HCT116 (cell line): ENCODE data around the gene DNM1L. TPM values are rescaled to one million over a fixed set of nuclear protein-coding genes. Genes with fewer than 3 reads are reported as not detected.

Experiments used
- ATAC-seq: fragments of 200-7000 bp; cut with Tn5 transposase; 2 replicates; pipeline ENCODE4 v1.9.1; 2020; ENCODE audit warnings: mild to moderate bottlenecking, moderate library complexity
- BruUV-seq: library from RNA; stranded (reverse); fragments of 400-500 nt; replicated peaks from 2 replicates; lab custom pipeline; 2021; lab: Mats Ljungman, UMichigan
- CTCF ChIA-PET: fragments of 300-600 bp; sonication (Branson Sonifier 250); formaldehyde crosslinking; loops from one replicate; lab custom pipeline; 2021; ENCODE audit warnings: antibody characterized with exemption; lab: Charles Lee
- POLR2A ChIA-PET: fragments of 300-600, 350-600 bp; sonication (Branson Sonifier 250); formaldehyde crosslinking; loops from one replicate; lab custom pipeline; 2021; ENCODE audit warnings: antibody characterized with exemption; lab: Charles Lee
- RAD21 ChIA-PET, 2 experiments: fragments of 300-600 bp; sonication (Branson Sonifier 250); formaldehyde crosslinking; loops; one replicate each; lab custom pipeline; 2023; ENCODE audit warnings: low total read pairs in 2 of 2; ENCODE audit not compliant: uncharacterized antibody in 2 of 2, unreplicated experiment in 2 of 2, low non-redundant PET in 1 of 2; lab: Charles Lee
- DNase-seq: peaks from one replicate; pipeline ENCODE4 v3.0.0-alpha.2; 2010; ENCODE audit warnings: low read depth, low spot score
- H2AFZ ChIP-seq: fragments of 200-600 bp; shearing (Covaris generic), sonication (generic); 2 replicates; pipeline ENCODE4 v1.6.1; 2017; ENCODE audit warnings: low read depth, mixed run types, mixed read lengths, antibody characterized with exemption, low read length; ENCODE audit not compliant: poor library complexity, severe bottlenecking
- H3K27ac ChIP-seq: 2 replicates; pipeline ENCODE4 v1.5.1; 2012; ENCODE audit warnings: low read depth, low read length
- H3K27me3 ChIP-seq: fragments of 200-600 bp; sonication (generic); 2 replicates; pipeline ENCODE4 v1.6.1; 2016; ENCODE audit warnings: mixed run types, low read length, mixed read lengths; ENCODE audit not compliant: insufficient read depth
- H3K36me3 ChIP-seq, 2 experiments: fragments of 200-500 bp in 1 of 2; fragments of 200-600 bp in 1 of 2; sonication (Bioruptor generic) in 1 of 2; sonication (generic) in 1 of 2; 2 replicates each; pipeline versions ENCODE4 v1.5.1 to v1.6.1; 2014 to 2016; ENCODE audit warnings: low read length in 2 of 2, inconsistent platforms in 1 of 2, mixed read lengths in 1 of 2, mixed run types in 1 of 2; ENCODE audit not compliant: insufficient read depth in 2 of 2, control insufficient read depth in 1 of 2
- H3K4me1 ChIP-seq, 2 experiments: fragments of 200-600 bp in 1 of 2; sonication (generic) in 1 of 2; 2 replicates each; pipeline versions ENCODE4 v1.5.1 to v1.6.1; 2012 to 2017; ENCODE audit warnings: low read length in 2 of 2, inconsistent platforms in 1 of 2, mild to moderate bottlenecking in 1 of 2, mixed read lengths in 1 of 2, mixed run types in 1 of 2, moderate library complexity in 1 of 2; ENCODE audit not compliant: insufficient read depth in 2 of 2, control insufficient read depth in 1 of 2
- H3K4me2 ChIP-seq: fragments of 200-600 bp; sonication (generic); 2 replicates; pipeline ENCODE4 v1.6.1; 2017; ENCODE audit warnings: mixed run types, low read length, mixed read lengths
- H3K4me3 ChIP-seq, 2 experiments: fragments of 200-600 bp in 1 of 2; sonication (generic) in 1 of 2; replicated peaks in 1 of 2; 2 replicates each; pipeline ENCODE4 v1.5.1; 2011 to 2016; ENCODE audit warnings: low read length in 2 of 2, control low read depth in 1 of 2, low read depth in 1 of 2, mild to moderate bottlenecking in 1 of 2, mixed read lengths in 1 of 2, mixed run types in 1 of 2
- H3K79me2 ChIP-seq: fragments of 200-600 bp; sonication (generic); 2 replicates; pipeline ENCODE4 v1.6.1; 2017; ENCODE audit warnings: mild to moderate bottlenecking, mixed run types, low read length, moderate library complexity, mixed read lengths; ENCODE audit not compliant: insufficient read depth
- H3K9ac ChIP-seq: fragments of 200-600 bp; sonication (generic); 2 replicates; pipeline ENCODE4 v1.6.1; 2016; ENCODE audit warnings: low read length, mixed read lengths
- H3K9me2 ChIP-seq: fragments of 200-600 bp; sonication (generic), shearing (Covaris generic); 2 replicates; pipeline ENCODE4 v1.6.1; 2017; ENCODE audit warnings: mixed run types, mild to moderate bottlenecking, moderate library complexity; ENCODE audit not compliant: insufficient read depth
- H3K9me3 ChIP-seq, 2 experiments: fragments of 200-500 bp in 1 of 2; fragments of 200-600 bp in 1 of 2; sonication (Bioruptor generic) in 1 of 2; sonication (generic) in 1 of 2; 2 replicates each; pipeline ENCODE4 v1.6.1; 2014 to 2017; ENCODE audit warnings: low read length in 2 of 2, mixed read lengths in 2 of 2, inconsistent platforms in 1 of 2, low read depth in 1 of 2, mild to moderate bottlenecking in 1 of 2, mixed run types in 1 of 2, moderate library complexity in 1 of 2; ENCODE audit not compliant: control insufficient read depth in 1 of 2, insufficient read depth in 1 of 2
- H4K20me1 ChIP-seq: fragments of 200-600 bp; sonication (generic), shearing (Covaris generic); 2 replicates; pipeline ENCODE4 v1.6.1; 2017; ENCODE audit warnings: mixed run types, mild to moderate bottlenecking, moderate library complexity; ENCODE audit not compliant: insufficient read depth
- CBX3 ChIP-seq: IDR thresholded peaks from 2 replicates; pipeline ENCODE4 v1.6.1; 2012; ENCODE audit warnings: low read depth
- CTCF ChIP-seq, 3 experiments: fragments of 200-600 bp in 1 of 3; sonication (generic) in 1 of 3; IDR thresholded peaks in 2 of 3; conservative IDR thresholded peaks in 1 of 3; 2 replicates each; pipeline ENCODE4 v1.5.1; 2012 to 2017; ENCODE audit warnings: low read depth in 2 of 3, low read length in 2 of 3, antibody characterized with exemption in 1 of 3, borderline replicate concordance in 1 of 3, control low read depth in 1 of 3, mild to moderate bottlenecking in 1 of 3, mixed read lengths in 1 of 3, mixed run types in 1 of 3, moderate library complexity in 1 of 3; ENCODE audit not compliant: insufficient read depth in 1 of 3
- ELF1 ChIP-seq: IDR thresholded peaks from 2 replicates; pipeline ENCODE4 v1.6.1; 2012; ENCODE audit warnings: low read depth, borderline replicate concordance
- JUND ChIP-seq: IDR thresholded peaks from 2 replicates; pipeline ENCODE4 v1.6.1; 2012
- MAX ChIP-seq: IDR thresholded peaks from 2 replicates; pipeline ENCODE4 v1.6.1; 2012
- POLR2AphosphoS5 ChIP-seq: IDR thresholded peaks from 2 replicates; pipeline ENCODE4 v1.6.1; 2011; ENCODE audit warnings: mild to moderate bottlenecking, low read depth, low read length, moderate library complexity
- RAD21 ChIP-seq: IDR thresholded peaks from 2 replicates; pipeline ENCODE4 v1.6.1; 2012; ENCODE audit warnings: low read depth, mild to moderate bottlenecking
- SIN3A ChIP-seq: IDR thresholded peaks from 2 replicates; pipeline ENCODE4 v1.6.1; 2012; ENCODE audit warnings: low read depth
- TCF7L2 ChIP-seq: IDR thresholded peaks from 2 replicates; pipeline ENCODE4 v1.7.0; 2011; ENCODE audit warnings: borderline replicate concordance, inconsistent platforms; ENCODE audit not compliant: insufficient read depth, insufficient read length; ENCODE audit errors: extremely low read depth
- ZNF274 ChIP-seq: fragments of 200-500 bp; sonication (Bioruptor generic); IDR thresholded peaks from 2 replicates; pipeline ENCODE4 v1.6.1; 2014; ENCODE audit warnings: mild to moderate bottlenecking, low read depth, low read length, inconsistent platforms
- intact Hi-C: fragments of 100-400 bp; cut with micrococcal nuclease; formaldehyde crosslinking; loops from 2 replicates; pipeline ENCODE4 v1.10.0; 2022
- total RNA-seq: library from RNA; stranded (reverse); gene quantifications from one replicate; pipeline ENCODE4 v1.2.1, GENCODE V29; 2021; ENCODE audit not compliant: unreplicated experiment

The DNM1L gene
- total RNA-seq, 1 experiment from 2014 or later = 69.7 TPM

DNA sequence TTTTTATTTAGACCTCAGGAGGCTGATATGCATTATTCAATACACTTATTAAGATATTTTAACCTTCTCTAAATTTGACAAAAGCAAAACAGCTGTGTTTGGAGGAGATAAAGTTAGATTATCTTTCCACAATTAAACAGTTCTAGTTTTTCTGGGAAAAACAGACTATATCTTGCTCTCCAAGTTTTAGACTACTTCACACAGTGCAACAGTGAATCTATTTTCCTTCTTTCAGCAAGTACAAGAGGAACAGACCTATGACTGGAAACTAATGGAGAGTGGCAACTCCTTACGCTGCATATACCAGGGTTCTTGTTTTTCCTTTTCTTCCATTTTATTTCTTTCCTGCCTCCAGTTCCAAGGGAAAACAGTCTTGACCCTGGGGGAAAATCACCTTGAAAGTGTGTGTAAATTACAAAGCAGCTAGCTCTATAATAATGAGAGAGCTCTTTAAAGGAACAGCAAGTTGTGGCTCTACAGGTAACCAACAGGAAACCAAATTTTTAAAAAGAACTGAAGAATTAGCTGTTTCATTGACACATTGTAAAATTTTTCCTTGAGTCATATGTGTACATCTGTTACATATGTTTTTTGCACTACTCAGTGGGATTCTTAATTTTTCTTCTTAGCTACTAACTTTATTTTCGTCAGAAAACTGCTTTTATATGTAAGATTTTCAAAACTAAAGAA lies 27.4 kb downstream of the DNM1L start:
- POLR2A ChIA-PET = no interaction called here
- RAD21 ChIA-PET = no interaction called here

More for the DNA sequence above, 27.4 kb downstream of the DNM1L start:
- no peak for TF ChIP-seq ZNF274
- no peak for TF ChIP-seq CTCF (IDR thresholded peaks at IDR 0.05 in 2 of 3, conservative IDR thresholded peaks at IDR 0.05 in 1 of 3; ENCODE audit: borderline replicate concordance in 1 of 3, insufficient read depth in 1 of 3, low read depth in 2 of 3, low read length in 2 of 3)
- no peak for TF ChIP-seq SIN3A
- TF ChIP-seq POLR2AphosphoS5 = no peak
- no peak for TF ChIP-seq CBX3
- no peak for TF ChIP-seq MAX
- no peak for TF ChIP-seq ELF1
- no peak for TF ChIP-seq TCF7L2
- TF ChIP-seq RAD21 = no peak
- no peak for TF ChIP-seq JUND
- H4K20me1 ChIP-seq = peaks cover 3% of the 10 kb centered on the region; the same call in 1 of the 2 replicates
- H3K36me3 ChIP-seq = peaks cover 0 to 7% of the 10 kb centered on the region in 2 experiments; a peak in 2 of 4 replicates
- no peaks in the 10 kb centered on the region for H3K4me1 ChIP-seq
- no peak for DNase-seq
- H3K9me2 ChIP-seq = no peaks in the 10 kb centered on the region
- H3K9ac ChIP-seq = no peak overlapping the region
- H3K27ac ChIP-seq = no peak overlapping the region
- H3K27me3 ChIP-seq = no peaks in the 10 kb centered on the region
- no peaks in the 10 kb centered on the region for H3K9me3 ChIP-seq
- intact Hi-C loops = no loop called here
- H2AFZ ChIP-seq = no peak overlapping the region
- ATAC-seq = no peak
- H3K4me3 ChIP-seq = no peak overlapping the region
- CTCF ChIA-PET = no interaction called here
- no TSS peak for BruUV-seq
- no peak overlapping the region for H3K4me2 ChIP-seq
- peaks cover 14% of the 10 kb centered on the region; the same call in 1 of the 2 replicates for H3K79me2 ChIP-seq
